ENCODE data around the gene EHD2.

GRCh38 chr19:47741544-47742140 lies 28.4 kb downstream of the EHD2 start:
- TF ChIP-seq CTCF (IDR thresholded peaks at IDR 0.05; ENCODE audit: insufficient read depth, low read depth, low read length) (no peak), EZH2 (IDR thresholded peaks at IDR 0.05; ENCODE audit: insufficient read depth, low read length) (no peak)

Data from astrocyte (in vitro differentiated cells and primary cell).